Neural crest cell (in vitro differentiated cells): ENCODE results near the gene OPRPN. TPM values are rescaled to one million over a fixed set of nuclear protein-coding genes. Genes with fewer than 3 reads are reported as not detected.

ENCODE experiments used
- DNase-seq: peaks from one replicate; pipeline ENCODE4 v3.0.0; 2021; ENCODE audit warnings: low read depth, mixed read lengths, low spot score
- H3K27ac Mint-ChIP-seq: one replicate; pipeline ENCODE4 v1.8.0; 2021; ENCODE audit warnings: mild to moderate bottlenecking, mixed read lengths; ENCODE audit not compliant: unreplicated experiment
- H3K27me3 Mint-ChIP-seq: 2 replicates; pipeline ENCODE4 v1.8.0; 2021; ENCODE audit warnings: low read depth, mild to moderate bottlenecking, mixed read lengths
- H3K36me3 Mint-ChIP-seq: 2 replicates; pipeline ENCODE4 v1.8.0; 2021; ENCODE audit warnings: low read depth, mild to moderate bottlenecking, mixed read lengths
- H3K4me1 Mint-ChIP-seq: 2 replicates; pipeline ENCODE4 v1.8.0; 2021; ENCODE audit warnings: mixed read lengths
- H3K4me3 Mint-ChIP-seq: one replicate; pipeline ENCODE4 v1.8.0; 2021; ENCODE audit warnings: mild to moderate bottlenecking, mixed read lengths
- H3K9me3 Mint-ChIP-seq: 2 replicates; pipeline ENCODE4 v1.8.0; 2021; ENCODE audit warnings: mixed read lengths
- total RNA-seq: library from RNA; stranded (reverse); gene quantifications from 2 replicates; pipeline ENCODE4 v1.2.1, GENCODE V29; 2021
- TF ChIP-seq, protein P1 (sequence below): fragments of 200-600 bp; sonication (generic); conservative IDR thresholded peaks from 2 replicates; pipeline ENCODE4 v1.5.0; 2021; ENCODE audit warnings: antibody characterized with exemption, mild to moderate bottlenecking

Gene OPRPN
- total RNA-seq, 1 donor from 2014 or later, result not detected

DNA sequence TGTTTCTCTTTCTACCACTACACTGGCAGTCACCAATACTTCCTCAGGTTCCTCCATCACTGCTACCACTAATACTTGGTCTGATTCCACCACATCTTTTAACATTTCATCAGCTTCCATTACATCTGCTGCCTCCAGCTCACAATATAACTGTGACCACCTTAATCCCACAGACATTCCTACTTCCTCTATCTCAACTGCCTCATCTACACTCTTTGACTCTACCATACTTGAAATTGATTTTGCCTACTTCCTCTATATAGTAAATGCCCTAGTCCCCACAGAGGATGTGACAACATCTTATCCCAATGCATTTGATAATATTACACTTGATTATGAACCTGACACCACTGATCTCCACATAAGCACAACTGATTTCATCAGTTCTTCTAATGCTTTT is 29.0 kb downstream of the OPRPN start:
- TF ChIP-seq, protein P1, sequence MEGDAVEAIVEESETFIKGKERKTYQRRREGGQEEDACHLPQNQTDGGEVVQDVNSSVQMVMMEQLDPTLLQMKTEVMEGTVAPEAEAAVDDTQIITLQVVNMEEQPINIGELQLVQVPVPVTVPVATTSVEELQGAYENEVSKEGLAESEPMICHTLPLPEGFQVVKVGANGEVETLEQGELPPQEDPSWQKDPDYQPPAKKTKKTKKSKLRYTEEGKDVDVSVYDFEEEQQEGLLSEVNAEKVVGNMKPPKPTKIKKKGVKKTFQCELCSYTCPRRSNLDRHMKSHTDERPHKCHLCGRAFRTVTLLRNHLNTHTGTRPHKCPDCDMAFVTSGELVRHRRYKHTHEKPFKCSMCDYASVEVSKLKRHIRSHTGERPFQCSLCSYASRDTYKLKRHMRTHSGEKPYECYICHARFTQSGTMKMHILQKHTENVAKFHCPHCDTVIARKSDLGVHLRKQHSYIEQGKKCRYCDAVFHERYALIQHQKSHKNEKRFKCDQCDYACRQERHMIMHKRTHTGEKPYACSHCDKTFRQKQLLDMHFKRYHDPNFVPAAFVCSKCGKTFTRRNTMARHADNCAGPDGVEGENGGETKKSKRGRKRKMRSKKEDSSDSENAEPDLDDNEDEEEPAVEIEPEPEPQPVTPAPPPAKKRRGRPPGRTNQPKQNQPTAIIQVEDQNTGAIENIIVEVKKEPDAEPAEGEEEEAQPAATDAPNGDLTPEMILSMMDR, result no peak
- H3K4me1 Mint-ChIP-seq, result no peaks in the 10 kb centered on the region
- H3K27ac Mint-ChIP-seq, result no peak overlapping the region
- H3K36me3 Mint-ChIP-seq, result peaks cover 10% of the 10 kb centered on the region
- DNase-seq, result no peak
- no peak overlapping the region for H3K4me3 Mint-ChIP-seq
- peaks cover under 1% of the 10 kb centered on the region for H3K27me3 Mint-ChIP-seq
- H3K9me3 Mint-ChIP-seq, result peaks cover 12% of the 10 kb centered on the region

GRCh38 chr4:70437197-70437596 is 39.5 kb downstream of the OPRPN start:
- H3K4me3 Mint-ChIP-seq, result no peak overlapping the region
- no peak overlapping the region for H3K27ac Mint-ChIP-seq
- peaks cover 4% of the 10 kb centered on the region for H3K4me1 Mint-ChIP-seq
- peak; percentile 4 for DNase-seq
- H3K27me3 Mint-ChIP-seq, result peaks cover 5% of the 10 kb centered on the region
- peaks cover 2% of the 10 kb centered on the region for H3K9me3 Mint-ChIP-seq
- TF ChIP-seq, protein P1, result no peak
- no peaks in the 10 kb centered on the region for H3K36me3 Mint-ChIP-seq

GRCh38 chr4:70442474-70442873 is 44.7 kb downstream of the OPRPN start:
- no peaks in the 10 kb centered on the region for H3K9me3 Mint-ChIP-seq
- H3K27me3 Mint-ChIP-seq, result peaks cover 5% of the 10 kb centered on the region
- DNase-seq, result no peak
- H3K27ac Mint-ChIP-seq, result no peak overlapping the region
- H3K36me3 Mint-ChIP-seq, result no peaks in the 10 kb centered on the region
- TF ChIP-seq, protein P1, result no peak
- H3K4me3 Mint-ChIP-seq, result no peak overlapping the region
- no peaks in the 10 kb centered on the region for H3K4me1 Mint-ChIP-seq

DNA sequence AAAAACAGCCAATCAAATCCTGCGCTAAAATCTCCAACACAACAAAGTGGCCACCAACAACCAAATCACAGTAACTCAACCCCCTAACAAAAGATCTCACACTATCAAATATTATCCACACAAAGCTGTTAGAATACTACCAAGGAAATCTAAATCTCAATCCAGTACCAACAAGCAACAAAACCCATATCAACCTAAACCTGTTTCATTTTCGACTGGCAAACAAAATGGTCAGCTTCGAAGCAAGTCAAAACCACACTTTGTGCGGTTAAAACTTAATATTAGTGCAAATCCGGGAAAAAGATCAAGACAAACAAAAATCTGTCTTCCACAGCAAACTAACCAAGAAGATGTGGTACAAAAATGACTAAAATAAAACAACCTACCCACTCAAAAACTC is 45.6 kb downstream of the OPRPN start:
- Mint-ChIP-seq H3K4me1 (no peaks in the 10 kb centered on the region), H3K9me3 (no peaks in the 10 kb centered on the region), H3K27ac (no peak overlapping the region), H3K36me3 (no peaks in the 10 kb centered on the region), H3K4me3 (no peak overlapping the region), H3K27me3 (peaks cover 5% of the 10 kb centered on the region)
- TF ChIP-seq, protein P1, result no peak
- DNase-seq, result no peak

DNA sequence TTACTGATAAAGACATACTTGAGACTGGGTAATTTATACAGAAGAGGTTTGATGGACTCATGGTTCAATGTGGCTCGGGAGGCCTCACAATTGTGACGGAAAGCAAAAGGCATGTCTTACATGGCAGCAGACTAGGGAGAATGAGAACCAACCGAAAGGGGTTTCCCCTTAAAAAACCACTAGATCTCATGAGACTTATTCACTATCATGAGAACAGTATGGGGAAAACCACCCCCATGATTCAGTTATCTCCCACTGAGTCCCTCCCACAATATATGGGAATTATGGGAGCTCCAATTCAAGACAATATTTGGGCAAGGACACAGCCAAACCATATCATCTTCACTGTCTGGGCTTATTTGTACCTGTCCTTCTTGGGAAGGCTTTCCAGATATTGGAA is 51.5 kb downstream of the OPRPN start:
- H3K4me1 Mint-ChIP-seq, result no peaks in the 10 kb centered on the region
- no peak for DNase-seq
- H3K27ac Mint-ChIP-seq, result no peak overlapping the region
- no peak overlapping the region for H3K4me3 Mint-ChIP-seq
- TF ChIP-seq, protein P1, result no peak
- no peaks in the 10 kb centered on the region for H3K36me3 Mint-ChIP-seq
- no peaks in the 10 kb centered on the region for H3K27me3 Mint-ChIP-seq
- H3K9me3 Mint-ChIP-seq, result peaks cover 8% of the 10 kb centered on the region

DNA sequence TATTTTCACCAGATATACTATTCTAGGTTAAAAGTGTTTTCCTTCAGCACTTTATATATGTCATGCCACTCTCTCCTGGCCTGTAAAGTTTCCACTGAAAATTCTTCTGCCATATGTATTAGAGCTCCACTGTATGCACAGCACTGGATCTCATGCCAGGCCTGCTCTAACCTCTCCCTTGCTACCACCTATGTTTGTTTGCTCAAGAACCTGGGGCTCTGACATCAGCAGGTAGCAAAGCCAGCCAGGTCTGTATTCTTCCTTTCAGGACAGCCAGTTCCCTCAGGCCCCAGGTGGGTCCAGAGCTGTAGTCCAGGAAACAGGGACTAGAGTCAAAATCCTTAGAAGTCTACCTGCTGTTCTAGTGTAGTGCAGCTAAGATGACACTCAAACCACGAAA is 55.2 kb downstream of the OPRPN start:
- Mint-ChIP-seq H3K36me3 (no peaks in the 10 kb centered on the region), H3K27ac (no peak overlapping the region), H3K4me3 (no peak overlapping the region), H3K9me3 (peaks cover 8% of the 10 kb centered on the region), H3K27me3 (peaks cover 2% of the 10 kb centered on the region), H3K4me1 (no peaks in the 10 kb centered on the region)
- DNase-seq, result no peak
- TF ChIP-seq, protein P1, result no peak
